Uterus (tissue), 4 donors: ENCODE data around the gene TDG. TPM values are rescaled to one million over a fixed set of nuclear protein-coding genes. Genes with fewer than 3 reads are reported as not detected.

Experiments used
- DNase-seq, 2 donors: peaks; one replicate each; pipeline ENCODE4 v3.0.0-alpha.2; 2019 to 2020
- H3K27ac ChIP-seq, 2 donors: fragments of 200-600 bp; sonication (generic); 1 replicate in 1 of 2; 2 replicates in 1 of 2; pipeline ENCODE4 v1.5.1; 2016 to 2018
- H3K27me3 ChIP-seq, 2 donors: fragments of 200-600 bp; sonication (generic); one replicate each; pipeline ENCODE4 v1.5.1; 2018 to 2019; ENCODE audit warnings: control low read depth in 1 of 2
- H3K36me3 ChIP-seq, 2 donors: fragments of 200-600 bp; sonication (generic); one replicate each; pipeline ENCODE4 v1.5.1; 2019; ENCODE audit warnings: control low read depth in 1 of 2
- H3K4me1 ChIP-seq, 2 donors: fragments of 200-600 bp; sonication (generic); one replicate each; pipeline ENCODE4 v1.5.1; 2018 to 2019; ENCODE audit warnings: control low read depth in 1 of 2
- H3K4me3 ChIP-seq, 2 donors: fragments of 200-600 bp; sonication (generic); 1 replicate in 1 of 2; 2 replicates in 1 of 2; pipeline ENCODE4 v1.5.1; 2018 to 2019; ENCODE audit warnings: mild to moderate bottlenecking in 1 of 2
- H3K9me3 ChIP-seq, 2 donors: fragments of 200-600 bp; sonication (generic); one replicate each; pipeline ENCODE4 v1.5.1; 2019; ENCODE audit warnings: control low read depth in 1 of 2
- POLR2A ChIP-seq, 2 donors: fragments of 450-650 bp; IDR thresholded peaks; one replicate each; pipeline ENCODE4 v1.6.1; 2016; ENCODE audit warnings: antibody characterized with exemption in 2 of 2, mild to moderate bottlenecking in 1 of 2, moderate library complexity in 1 of 2
- intact Hi-C: fragments of 100-400 bp; cut with DNase I; formaldehyde crosslinking; loops from one replicate; pipeline ENCODE4 v1.15.1; 2023; ENCODE audit warnings: low total_unique reads
- total RNA-seq, 4 donors: library from RNA; depleted of rRNA in 3 of 4; stranded (reverse); fragments of >200 nt in 3 of 4; gene quantifications; one replicate each; pipeline versions ENCODE4 v1.1.0 to v1.2.4, GENCODE V29; 2014 to 2023
- TF ChIP-seq, protein P1 (sequence below), 4 experiments: fragments of 200-600 bp in 2 of 4; fragments of 450-650 bp in 2 of 4; sonication (generic) in 2 of 4; IDR thresholded peaks; one replicate each; pipeline ENCODE4 v1.5.1; 2016 to 2019; ENCODE audit warnings: antibody characterized with exemption in 4 of 4, mild to moderate bottlenecking in 2 of 4, moderate library complexity in 1 of 4
- donor health status: DM: yes; HTN: yes; CAD: no.

Gene TDG
- total RNA-seq, 4 donors from 2014 or later = 8.7 to 46.3 (median 19.9) TPM

DNA sequence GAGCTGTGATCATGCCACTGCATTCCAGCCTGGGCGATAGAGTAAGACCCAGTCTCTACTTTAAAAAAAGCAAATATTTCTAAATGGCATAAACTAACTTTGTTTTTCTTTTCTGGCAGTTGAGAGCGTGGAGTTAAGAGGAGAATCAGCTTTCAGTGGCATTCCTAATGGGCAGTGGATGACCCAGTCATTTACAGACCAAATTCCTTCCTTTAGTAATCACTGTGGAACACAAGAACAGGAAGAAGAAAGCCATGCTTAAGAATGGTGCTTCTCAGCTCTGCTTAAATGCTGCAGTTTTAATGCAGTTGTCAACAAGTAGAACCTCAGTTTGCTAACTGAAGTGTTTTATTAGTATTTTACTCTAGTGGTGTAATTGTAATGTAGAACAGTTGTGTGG, 21.2 kb downstream of the TDG start:
- H3K4me3 ChIP-seq = no peak overlapping the region
- H3K27me3 ChIP-seq = no peaks in the 10 kb centered on the region
- TF ChIP-seq, protein P1, sequence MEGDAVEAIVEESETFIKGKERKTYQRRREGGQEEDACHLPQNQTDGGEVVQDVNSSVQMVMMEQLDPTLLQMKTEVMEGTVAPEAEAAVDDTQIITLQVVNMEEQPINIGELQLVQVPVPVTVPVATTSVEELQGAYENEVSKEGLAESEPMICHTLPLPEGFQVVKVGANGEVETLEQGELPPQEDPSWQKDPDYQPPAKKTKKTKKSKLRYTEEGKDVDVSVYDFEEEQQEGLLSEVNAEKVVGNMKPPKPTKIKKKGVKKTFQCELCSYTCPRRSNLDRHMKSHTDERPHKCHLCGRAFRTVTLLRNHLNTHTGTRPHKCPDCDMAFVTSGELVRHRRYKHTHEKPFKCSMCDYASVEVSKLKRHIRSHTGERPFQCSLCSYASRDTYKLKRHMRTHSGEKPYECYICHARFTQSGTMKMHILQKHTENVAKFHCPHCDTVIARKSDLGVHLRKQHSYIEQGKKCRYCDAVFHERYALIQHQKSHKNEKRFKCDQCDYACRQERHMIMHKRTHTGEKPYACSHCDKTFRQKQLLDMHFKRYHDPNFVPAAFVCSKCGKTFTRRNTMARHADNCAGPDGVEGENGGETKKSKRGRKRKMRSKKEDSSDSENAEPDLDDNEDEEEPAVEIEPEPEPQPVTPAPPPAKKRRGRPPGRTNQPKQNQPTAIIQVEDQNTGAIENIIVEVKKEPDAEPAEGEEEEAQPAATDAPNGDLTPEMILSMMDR (IDR thresholded peaks at IDR 0.05) = no peak
- TF ChIP-seq POLR2A (IDR thresholded peaks at IDR 0.05) = no peak
- DNase-seq = no peak
- H3K4me1 ChIP-seq = no peaks in the 10 kb centered on the region
- no peak overlapping the region for H3K27ac ChIP-seq
- H3K9me3 ChIP-seq = no peaks in the 10 kb centered on the region
- intact Hi-C loops = no loop called here
- no peaks in the 10 kb centered on the region for H3K36me3 ChIP-seq

- Histone ChIP-seq H3K4me3 (no peak overlapping the region), H3K9me3 (no peaks in the 10 kb centered on the region), H3K27me3 (no peaks in the 10 kb centered on the region), H3K4me1 (no peaks in the 10 kb centered on the region), H3K27ac (no peak overlapping the region), H3K36me3 (no peaks in the 10 kb centered on the region)
- TF ChIP-seq POLR2A (IDR thresholded peaks at IDR 0.05) = no peak
- TF ChIP-seq, protein P1 (IDR thresholded peaks at IDR 0.05) = no peak
- intact Hi-C loops = no loop called here
- no peak for DNase-seq
Measured at GRCh38 chr12:103994235-103994634, 28.6 kb downstream of the TDG start.

DNA sequence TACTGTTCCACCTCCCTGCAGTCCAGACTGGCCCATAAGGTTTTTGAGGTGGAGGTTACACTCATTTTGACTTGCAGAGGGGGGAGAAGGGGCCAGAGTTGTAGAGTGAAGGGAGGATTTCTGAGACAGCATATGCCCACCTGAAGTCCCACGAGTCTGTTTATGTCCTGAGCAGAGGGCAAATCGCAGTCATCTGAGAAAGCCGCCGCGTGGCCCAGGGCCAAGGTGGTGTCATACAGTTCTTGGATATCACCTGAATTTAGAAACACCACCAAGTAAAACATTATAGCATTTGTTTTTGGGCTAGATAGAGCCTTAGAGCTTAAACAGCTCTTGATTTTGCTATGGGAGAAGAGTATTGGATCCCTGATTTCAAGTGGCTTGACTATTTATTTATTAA, 30.9 kb downstream of the TDG start:
- H3K9me3 ChIP-seq = no peaks in the 10 kb centered on the region
- H3K27ac ChIP-seq = peak overlapping the region; percentile 52 to 73
- no peaks in the 10 kb centered on the region for H3K4me1 ChIP-seq
- no peak for TF ChIP-seq POLR2A (IDR thresholded peaks at IDR 0.05)
- TF ChIP-seq, protein P1 (IDR thresholded peaks at IDR 0.05) = no peak
- no peaks in the 10 kb centered on the region for H3K27me3 ChIP-seq
- intact Hi-C loops = no loop called here
- no peaks in the 10 kb centered on the region for H3K36me3 ChIP-seq
- H3K4me3 ChIP-seq = no peak overlapping the region
- no peak for DNase-seq

DNA sequence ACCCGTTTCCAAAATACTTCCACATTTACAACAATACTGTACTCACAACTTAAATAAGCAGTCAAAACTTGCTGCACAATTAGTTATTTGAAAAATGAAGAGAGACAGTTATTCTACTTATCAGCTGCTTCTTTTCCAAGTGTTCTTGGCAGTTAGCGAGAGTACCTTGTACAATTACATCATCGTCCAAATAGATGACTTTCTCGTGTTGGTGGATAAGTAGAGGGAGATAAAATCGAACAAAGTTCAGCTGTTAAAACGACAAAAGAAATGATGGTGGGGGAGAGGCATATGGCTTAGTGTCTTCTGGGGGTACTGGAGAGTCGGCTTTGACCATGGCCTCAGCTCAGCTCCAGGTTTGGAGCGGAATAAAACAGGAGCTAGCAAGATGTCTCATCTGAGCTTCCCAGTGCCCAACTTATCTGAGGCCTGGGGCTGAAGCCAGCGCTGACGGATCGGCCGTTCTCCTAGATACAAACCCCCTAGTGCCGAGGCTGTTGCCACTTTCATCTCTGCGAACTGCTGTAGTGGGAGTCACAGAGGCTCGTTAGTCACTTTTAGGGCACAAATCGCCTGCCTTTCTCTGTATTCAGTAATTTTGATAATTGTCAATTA, 31.7 kb downstream of the TDG start:
- DNase-seq = peak; percentile 69 to 86
- intact Hi-C loops = no loop called here
- peak overlapping the region; percentile 52 to 73 for H3K27ac ChIP-seq
- no peaks in the 10 kb centered on the region for H3K36me3 ChIP-seq
- peak overlapping the region in 1 of 2 donors; percentile 23 for H3K4me3 ChIP-seq
- H3K27me3 ChIP-seq = no peaks in the 10 kb centered on the region
- no peak for TF ChIP-seq POLR2A (IDR thresholded peaks at IDR 0.05)
- TF ChIP-seq, protein P1 (IDR thresholded peaks at IDR 0.05) = no peak
- H3K4me1 ChIP-seq = no peaks in the 10 kb centered on the region
- H3K9me3 ChIP-seq = no peaks in the 10 kb centered on the region

DNA sequence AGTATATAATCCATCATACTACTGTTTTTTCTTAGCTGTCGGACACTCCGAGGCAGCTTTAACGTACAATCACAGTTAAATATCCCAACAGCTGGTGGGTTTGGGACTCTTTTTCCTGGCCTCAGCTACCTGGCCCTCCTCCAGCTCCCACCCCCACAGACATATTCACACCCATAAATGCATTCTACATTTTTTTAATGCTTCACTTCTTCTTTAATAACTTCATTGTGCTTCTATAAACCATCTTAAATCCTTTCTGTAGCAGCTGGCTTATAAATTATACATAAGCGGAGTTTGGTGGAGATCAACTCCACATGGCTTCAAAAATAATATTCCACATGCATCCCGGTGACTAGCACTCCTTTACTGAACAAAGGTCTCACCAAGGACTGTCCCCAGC, 33.3 kb downstream of the TDG start:
- Histone ChIP-seq H3K9me3 (no peaks in the 10 kb centered on the region), H3K27ac (peak overlapping the region; percentile 4 to 17), H3K4me3 (no peak overlapping the region), H3K4me1 (no peaks in the 10 kb centered on the region), H3K36me3 (no peaks in the 10 kb centered on the region), H3K27me3 (no peaks in the 10 kb centered on the region)
- intact Hi-C loops = no loop called here
- DNase-seq = no peak
- no peak for TF ChIP-seq POLR2A (IDR thresholded peaks at IDR 0.05)
- TF ChIP-seq, protein P1 (IDR thresholded peaks at IDR 0.05) = no peak
